GM20431 (cell line): ENCODE measurements around the gene SYT1.

Experiments
- in situ Hi-C: fragments of 300-500 bp; cut with MseI, MboI; formaldehyde crosslinking; loops from one replicate; pipeline ENCODE4 v1.15.0; 2020; ENCODE audit warnings: low sequenced_read_pairs; ENCODE audit not compliant: unreplicated experiment

Gene SYT1

DNA sequence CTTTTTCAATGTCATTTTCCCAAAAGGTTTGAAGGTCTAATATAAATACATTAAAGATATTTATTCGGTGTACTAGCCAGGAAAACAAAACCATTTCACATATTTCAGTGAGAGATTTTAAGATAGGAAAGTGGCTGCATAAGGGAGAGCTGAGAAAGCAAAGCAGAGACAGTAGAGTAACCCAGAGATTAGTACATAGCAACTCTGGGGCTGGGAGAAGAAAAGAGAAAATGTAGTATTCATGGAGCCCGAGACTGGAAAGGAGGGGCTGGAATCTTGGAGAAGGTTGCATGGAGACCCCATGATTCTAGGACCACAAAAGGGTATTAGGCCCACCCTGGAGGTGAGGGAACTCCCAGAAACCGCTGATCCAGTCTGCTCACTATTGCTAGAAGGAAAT, 589.2 kb downstream of the SYT1 start:
- in situ Hi-C loops, result no loop called here

- in situ Hi-C loops, result no loop called here
Measured at GRCh38 chr12:79454338-79454843, 589.8 kb downstream of the SYT1 start.

DNA sequence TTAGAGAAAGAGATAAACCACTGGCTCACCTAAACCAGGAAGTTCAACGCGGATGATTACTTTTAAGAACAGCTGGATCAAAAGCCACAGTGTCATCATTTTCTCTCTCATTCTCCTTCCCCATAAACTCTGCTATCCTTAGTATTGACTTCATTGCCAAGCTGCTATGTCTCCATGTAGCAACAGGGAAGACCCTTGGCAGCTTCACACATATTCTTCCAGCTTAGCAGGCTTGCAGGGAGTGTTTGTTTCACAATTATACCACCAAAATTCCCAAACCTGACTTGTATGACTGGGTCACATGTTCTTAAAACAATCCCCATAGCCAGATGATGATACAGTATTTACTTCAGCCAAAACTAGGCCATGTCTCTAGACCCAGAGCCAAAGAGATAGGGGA, 590.7 kb downstream of the SYT1 start:
- in situ Hi-C loops, result no loop called here

DNA sequence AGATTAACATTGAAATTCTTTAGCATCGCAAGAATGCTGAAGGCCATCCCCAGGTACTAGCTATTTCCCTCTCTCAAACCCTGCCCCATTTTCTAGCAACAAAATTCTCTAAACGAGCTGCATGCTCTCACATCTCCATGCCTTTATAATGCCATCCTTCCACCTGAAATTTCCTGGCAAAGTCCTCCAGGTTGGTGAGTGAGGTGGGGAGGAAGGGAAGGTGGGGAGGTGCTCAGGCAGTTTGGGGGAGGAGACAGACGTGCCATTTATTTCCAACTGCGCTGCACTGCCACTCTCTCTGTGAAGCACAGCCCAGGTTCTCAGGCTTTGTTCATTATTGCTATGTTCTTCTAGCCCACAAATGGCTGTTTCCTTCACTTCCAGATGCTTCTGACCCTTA, 617.7 kb downstream of the SYT1 start:
- in situ Hi-C loops, result no loop called here

DNA sequence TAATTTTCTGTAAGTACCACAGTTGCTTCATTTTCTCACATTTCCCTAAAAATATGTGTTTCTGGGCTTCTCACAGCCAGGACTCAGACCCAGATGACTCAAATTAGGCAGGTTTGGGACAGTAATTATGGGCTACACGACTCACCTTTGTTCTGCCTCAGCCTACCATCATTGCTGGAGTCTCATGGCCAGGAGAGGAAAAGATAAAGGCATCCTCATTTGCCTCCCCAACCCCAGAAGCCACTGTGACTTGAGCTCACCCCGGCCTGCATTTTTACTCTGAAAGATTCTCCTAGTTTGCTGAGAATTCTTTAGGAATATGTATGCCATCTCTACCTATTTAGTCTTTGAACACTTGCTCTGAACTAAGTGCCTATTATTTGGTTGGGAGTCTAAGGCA, 618.3 kb downstream of the SYT1 start:
- in situ Hi-C loops, result no loop called here

GRCh38 chr12:79486154-79486553, 621.6 kb downstream of the SYT1 start:
- in situ Hi-C loops, result no loop called here

DNA sequence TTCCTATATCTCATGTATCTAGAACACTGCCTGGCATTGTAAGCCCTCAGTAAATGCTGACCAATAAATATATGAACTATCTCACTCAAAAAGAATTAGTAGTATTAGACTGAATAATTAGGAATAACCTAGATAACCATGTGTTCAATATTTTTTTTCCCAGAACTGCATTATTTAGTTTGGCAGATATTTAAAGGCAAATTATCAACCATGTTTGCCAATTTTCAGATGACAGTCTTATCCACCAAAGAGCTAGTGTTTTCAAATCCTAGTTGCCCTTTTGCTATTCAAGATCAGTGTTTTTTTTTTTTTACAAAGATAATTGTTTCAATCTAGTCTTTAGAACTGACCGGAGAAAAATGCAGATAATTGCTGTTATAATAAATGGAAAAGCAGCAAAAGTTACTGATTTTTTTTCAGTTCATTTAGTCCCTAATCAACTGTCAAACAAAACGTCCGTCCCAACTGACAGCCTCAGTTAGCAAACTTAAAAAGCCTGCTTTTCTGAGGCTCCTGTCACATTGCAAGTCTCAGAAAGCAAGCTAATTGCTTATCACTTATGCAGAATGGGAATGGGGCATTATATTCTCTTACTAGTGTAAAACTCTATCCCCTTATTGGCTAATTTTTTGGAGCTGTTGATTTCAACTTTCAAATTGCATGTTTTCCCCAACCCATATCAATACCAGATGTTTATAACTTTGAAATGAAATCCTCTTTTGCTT, 623.0 kb downstream of the SYT1 start:
- in situ Hi-C loops, result no loop called here
